Kidney (tissue), 22 donors: ENCODE data around the gene RARRES1. TPM values are rescaled to one million over a fixed set of nuclear protein-coding genes. Genes with fewer than 3 reads are reported as not detected.

Experiments used
- DNase-seq, 5 donors: peaks; one replicate each; pipeline ENCODE4 v3.0.0-alpha.2; 2013 to 2020
- FAIRE-seq: peaks from 2 replicates; lab custom pipeline; 2012; peaks lifted over from hg19 to GRCh38; lab: Jason Lieb, UNC
- H3K27ac ChIP-seq, 2 donors: one replicate each; pipeline ENCODE4 v1.7.0; 2013; ENCODE audit warnings: low read depth in 2 of 2, low read length in 2 of 2, inconsistent platforms in 1 of 2
- H3K27me3 ChIP-seq: one replicate; pipeline ENCODE4 v1.7.1; 2013; ENCODE audit warnings: low read length, inconsistent platforms; ENCODE audit not compliant: control insufficient read depth, insufficient read depth
- H3K36me3 ChIP-seq, 3 donors: one replicate each; pipeline versions ENCODE4 v1.7.0 to v1.7.1; 2013; ENCODE audit warnings: low read length in 3 of 3, control low read depth in 1 of 3, inconsistent platforms in 1 of 3; ENCODE audit not compliant: insufficient read depth in 3 of 3, control insufficient read depth in 2 of 3
- H3K4me1 ChIP-seq, 3 donors: one replicate each; pipeline versions ENCODE4 v1.7.0 to v1.7.1; 2013; ENCODE audit warnings: low read length in 3 of 3, inconsistent platforms in 1 of 3, low read depth in 1 of 3; ENCODE audit not compliant: control insufficient read depth in 2 of 3, insufficient read depth in 2 of 3
- H3K4me3 ChIP-seq, 3 donors: one replicate each; pipeline versions ENCODE4 v1.7.0 to v1.8.1; 2013; ENCODE audit warnings: low read length in 3 of 3, control low read depth in 1 of 3, inconsistent platforms in 1 of 3
- H3K9ac ChIP-seq, 3 donors: one replicate each; pipeline versions ENCODE4 v1.7.0 to v1.7.1; 2013; ENCODE audit warnings: low read length in 3 of 3, control low read depth in 1 of 3, inconsistent platforms in 1 of 3
- H3K9me3 ChIP-seq, 3 donors: one replicate each; pipeline versions ENCODE4 v1.7.0 to v1.7.1; 2013; ENCODE audit warnings: low read length in 3 of 3, control low read depth in 1 of 3, inconsistent platforms in 1 of 3; ENCODE audit not compliant: control insufficient read depth in 2 of 3, insufficient read depth in 1 of 3
- CTCF ChIP-seq: IDR thresholded peaks from 3 replicates; pipeline ENCODE4 v1.5.1; 2012; ENCODE audit warnings: mild to moderate bottlenecking, moderate library complexity, borderline replicate concordance; ENCODE audit not compliant: insufficient read depth; ENCODE audit errors: extremely low read depth
- intact Hi-C: fragments of 100-400 bp; cut with DNase I; formaldehyde crosslinking; loops from one replicate; pipeline ENCODE4 v1.11.1; 2022
- long read RNA-seq, 10 donors: library from polyadenylated mRNA in 1 of 10; unstranded in 1 of 10; transcript quantifications; one replicate each; pipeline ENCODE4 v2.0.0 and lab custom pipeline, GENCODE V29; 2021 to 2026
- polyA plus RNA-seq: library from polyadenylated mRNA; stranded (reverse); fragments of 350-450 nt; fragmentation: Illumina TruSeq; extraction: RNeasy Lipid Tissue Mini Kit (QIAGEN cat#74804); gene quantifications from one replicate; pipeline ENCODE4 v1.2.3, GENCODE V29; 2014; ENCODE audit warnings: low read depth, low replicate concordance; ENCODE audit not compliant: insufficient read depth
- total RNA-seq: library from RNA; stranded (reverse); fragmentation: NEBNext Ultra II Directional; extraction: Animal tissue kit (Norgen Biotek cat#: 25700); gene quantifications from one replicate; pipeline ENCODE4 v1.2.1, GENCODE V29; 2021
- donor health status: control.
- donor health status: control.
- donor health status: control.
- donor health status: control.
- donor health status: control.
- donor health status: DM: yes; HTN: yes; CAD: no.
- donor health status: Normal renal cell carcinoma (clear cell type).

The RARRES1 gene
- 94.0 TPM for total RNA-seq
- polyA plus RNA-seq = 10.3 TPM
- long read RNA-seq, donor 1, transcript RARRES1-201 (6 exons, 1,952 nt) = major isoform, 6 of 8 reads
- long read RNA-seq, donor 1, partial matches to known transcripts = 0 of 8 reads
- long read RNA-seq, donor 1, other reads (novel, unspliced or antisense) = 0 of 8 reads
- long read RNA-seq, donor 2, partial matches to known transcripts = 0 of 4 reads
- long read RNA-seq, donor 2, other reads (novel, unspliced or antisense) = 0 of 4 reads
- long read RNA-seq, donor 3, partial matches to known transcripts = 0 of 3 reads
- long read RNA-seq, donor 3, other reads (novel, unspliced or antisense) = 0 of 3 reads
- long read RNA-seq, donor 4, partial matches to known transcripts = 0 of 2 reads
- long read RNA-seq, donor 4, other reads (novel, unspliced or antisense) = 0 of 2 reads
- long read RNA-seq, donor 5, partial matches to known transcripts = 0 of 2 reads
- long read RNA-seq, donor 5, other reads (novel, unspliced or antisense) = 0 of 2 reads
- long read RNA-seq, donor 6, partial matches to known transcripts = 0 of 3 reads
- long read RNA-seq, donor 6, other reads (novel, unspliced or antisense) = 0 of 3 reads
- long read RNA-seq, donor 7, transcript RARRES1-201 (6 exons, 1,952 nt) = major isoform, 136 of 162 reads
- long read RNA-seq, donor 7, partial matches to known transcripts = 5 of 162 reads
- long read RNA-seq, donor 7, other reads (novel, unspliced or antisense) = 19 of 162 reads
- long read RNA-seq, donor 8, partial matches to known transcripts = 0 of 3 reads
- long read RNA-seq, donor 8, other reads (novel, unspliced or antisense) = 0 of 3 reads
- long read RNA-seq, donor 9, partial matches to known transcripts = 0 of 1 reads
- long read RNA-seq, donor 9, other reads (novel, unspliced or antisense) = 0 of 1 reads
- long read RNA-seq, donor 10, transcript RARRES1-201 (6 exons, 1,952 nt) = major isoform, 5 of 11 reads
- long read RNA-seq, donor 10, partial matches to known transcripts = 5 of 11 reads
- long read RNA-seq, donor 10, other reads (novel, unspliced or antisense) = 0 of 11 reads

- peak; percentile 75 to 90 (median 84) for DNase-seq
- TF ChIP-seq CTCF = no peak
- peak within 1 kb of the TSS in 1 of 3 donors; percentile 41 for H3K9ac ChIP-seq
Observed at GRCh38 chr3:158731938-158732855, at the start of gene RARRES1. Gene RARRES1 (minus strand): TSS chr3:158732457. CDS start chr3:158732415, 42 bp downstream.

GRCh38 chr3:158781849-158782248, 49.6 kb upstream of the RARRES1 start:
- no peaks in the 10 kb centered on the region for H3K36me3 ChIP-seq
- H3K4me3 ChIP-seq = no peak overlapping the region
- FAIRE-seq (no peak), DNase-seq (peak in 2 of 5 donors; percentile 44 to 64)
- no peaks in the 10 kb centered on the region for H3K9me3 ChIP-seq
- TF ChIP-seq CTCF = no peak
- no peak overlapping the region for H3K27ac ChIP-seq
- H3K4me1 ChIP-seq = no peaks in the 10 kb centered on the region
- no peaks in the 10 kb centered on the region for H3K27me3 ChIP-seq
- no peak overlapping the region for H3K9ac ChIP-seq
- intact Hi-C loops = loop anchor here (5.0 kb wide), 1 partner anchor 50 kb away; the partner anchor contains the start of gene RARRES1

More at GRCh38 chr3:158731938-158732855, at the start of gene RARRES1:
- H3K27ac ChIP-seq = no peak within 1 kb of the TSS
- FAIRE-seq = no peak
- H3K4me1 ChIP-seq = peaks cover 0 to 11% (median 4%) of the 10 kb centered on the region in 3 donors
- intact Hi-C loops = loop anchor here (5.0 kb wide), 1 partner anchor 50 kb away; no protein-coding TSS in a partner anchor
- no peaks in the 10 kb centered on the region for H3K36me3 ChIP-seq
- peak within 1 kb of the TSS; percentile 32 to 68 (median 53) for H3K4me3 ChIP-seq
- no peaks in the 10 kb centered on the region for H3K27me3 ChIP-seq
- peaks cover 0 to 5% (median 0%) of the 10 kb centered on the region in 3 donors for H3K9me3 ChIP-seq

GRCh38 chr3:158781191-158781590, 48.9 kb upstream of the RARRES1 start:
- no peaks in the 10 kb centered on the region for H3K27me3 ChIP-seq
- no peaks in the 10 kb centered on the region for H3K36me3 ChIP-seq
- FAIRE-seq (no peak), DNase-seq (no peak)
- no peaks in the 10 kb centered on the region for H3K4me1 ChIP-seq
- no peak for TF ChIP-seq CTCF
- H3K4me3 ChIP-seq = no peak overlapping the region
- H3K27ac ChIP-seq = no peak overlapping the region
- H3K9me3 ChIP-seq = no peaks in the 10 kb centered on the region
- intact Hi-C loops = loop anchor here (5.0 kb wide), 1 partner anchor 49 kb away; the partner anchor contains the start of gene RARRES1
- no peak overlapping the region for H3K9ac ChIP-seq
